ENCODE measurements around the gene SMARCD3. TPM values are rescaled to one million over a fixed set of nuclear protein-coding genes. Genes with fewer than 3 reads are reported as not detected.

SMARCD3 gene
- total RNA-seq, 1 donor from 2014 or later: 0.85 TPM

- DNase-seq: no peak
Measured at GRCh38 chr7:151247611-151248345, 716 bp downstream of the SMARCD3 start.

- DNase-seq: no peak
Measured at GRCh38 chr7:151246851-151247580, 1.5 kb downstream of the SMARCD3 start.

GRCh38 chr7:151246102-151246850 lies 2.2 kb downstream of the SMARCD3 start:
- DNase-seq: no peak

- peak; percentile 43 for DNase-seq
Measured at GRCh38 chr7:151245360-151246101, 3.0 kb downstream of the SMARCD3 start.

- DNase-seq: no peak
Measured at GRCh38 chr7:151244841-151245346, 3.6 kb downstream of the SMARCD3 start.

GRCh38 chr7:151244196-151244840 lies 4.2 kb downstream of the SMARCD3 start:
- DNase-seq: peak; percentile 75

GRCh38 chr7:151243408-151244195 lies 4.9 kb downstream of the SMARCD3 start:
- DNase-seq: peak; percentile 21

GRCh38 chr7:151243045-151243349 lies 5.5 kb downstream of the SMARCD3 start:
- no peak for DNase-seq

- no peak for DNase-seq
Measured at GRCh38 chr7:151242159-151243044, 6.1 kb downstream of the SMARCD3 start.

GRCh38 chr7:151241755-151242096 lies 6.8 kb downstream of the SMARCD3 start:
- DNase-seq: no peak

- no peak for DNase-seq
Measured at GRCh38 chr7:151240942-151241754, 7.3 kb downstream of the SMARCD3 start.

- no peak for DNase-seq
Measured at GRCh38 chr7:151240536-151240935, 8.0 kb downstream of the SMARCD3 start.

- no peak for DNase-seq
Measured at GRCh38 chr7:151239837-151240459, 8.5 kb downstream of the SMARCD3 start.

- no peak for DNase-seq
Measured at GRCh38 chr7:151238924-151239836, 9.3 kb downstream of the SMARCD3 start.

- DNase-seq: no peak
Measured at GRCh38 chr7:151238190-151238810, 10.2 kb downstream of the SMARCD3 start.

GRCh38 chr7:151237244-151238189 lies 11.0 kb downstream of the SMARCD3 start:
- no peak for DNase-seq

Data from dermis blood vessel endothelial cell (primary cell).